Epithelial cell of proximal tubule (primary cell): Measurements from ENCODE around the gene NEDD8. TPM values are rescaled to one million over a fixed set of nuclear protein-coding genes. Genes with fewer than 3 reads are reported as not detected.
"Not testable (repeated sequence)": the region's sequence is repeated elsewhere in the genome, so short reads cannot be mapped to it uniquely, and the experiment has no call there.

Experiments
- DNase-seq: peaks from one replicate; pipeline ENCODE4 v3.0.0-alpha.2; 2011; ENCODE audit warnings: low read depth
- H3K4me3 ChIP-seq: 2 replicates; pipeline ENCODE4 v1.5.1; 2011; ENCODE audit warnings: low read depth, mild to moderate bottlenecking, low read length
- CTCF ChIP-seq: conservative IDR thresholded peaks from 2 replicates; pipeline ENCODE4 v1.5.1; 2012; ENCODE audit warnings: low read depth, mild to moderate bottlenecking, low read length
- total RNA-seq: library from RNA; depleted of rRNA; stranded (reverse); fragments of >200 nt; gene quantifications from 2 replicates; pipeline ENCODE4 v1.2.3, GENCODE V29; 2015

The NEDD8 gene
- total RNA-seq, 1 donor from 2014 or later = 220 TPM

- peak; percentile 12 for TF ChIP-seq CTCF
- peak; percentile 69 for DNase-seq
- peak within 1 kb of the TSS; percentile 72 for H3K4me3 ChIP-seq
Observed at GRCh38 chr14:24212924-24213865, 19.0 kb downstream of the NEDD8 start, which contains the start of gene CHMP4A. Gene CHMP4A (minus strand): TSS chr14:24213488. CDS start chr14:24213439, 49 bp downstream.

GRCh38 chr14:24211311-24211710, 20.9 kb downstream of the NEDD8 start:
- DNase-seq = no peak
- no peak for TF ChIP-seq CTCF
- no peak overlapping the region for H3K4me3 ChIP-seq

- no peak overlapping the region for H3K4me3 ChIP-seq
- no peak for TF ChIP-seq CTCF
- no peak for DNase-seq
Observed at GRCh38 chr14:24207625-24208024, 24.5 kb downstream of the NEDD8 start.

GRCh38 chr14:24207104-24207551, 25.0 kb downstream of the NEDD8 start:
- DNase-seq = no peak
- no peak overlapping the region for H3K4me3 ChIP-seq
- no peak for TF ChIP-seq CTCF

GRCh38 chr14:24206260-24207103, 25.7 kb downstream of the NEDD8 start:
- no peak overlapping the region for H3K4me3 ChIP-seq
- no peak for DNase-seq
- no peak for TF ChIP-seq CTCF

GRCh38 chr14:24204163-24205146, 27.7 kb downstream of the NEDD8 start:
- H3K4me3 ChIP-seq = no peak overlapping the region
- DNase-seq = no peak
- no peak for TF ChIP-seq CTCF

- not testable (repeated sequence) for H3K4me3 ChIP-seq, DNase-seq
Observed at GRCh38 chr14:24203249-24203886, 28.8 kb downstream of the NEDD8 start.

- not testable (repeated sequence) for H3K4me3 ChIP-seq, DNase-seq
Observed at GRCh38 chr14:24202538-24202937, 29.6 kb downstream of the NEDD8 start.
